GM18517 (cell line): ENCODE results near the gene MLC1.

Experiments used
- ATAC-seq: cut with Tn5 transposase; IDR thresholded peaks from one replicate; pipeline ENCODE4 v1.9.1; 2021; ENCODE audit warnings: mild to moderate bottlenecking, moderate library complexity; ENCODE audit not compliant: unreplicated experiment

The MLC1 gene

DNA sequence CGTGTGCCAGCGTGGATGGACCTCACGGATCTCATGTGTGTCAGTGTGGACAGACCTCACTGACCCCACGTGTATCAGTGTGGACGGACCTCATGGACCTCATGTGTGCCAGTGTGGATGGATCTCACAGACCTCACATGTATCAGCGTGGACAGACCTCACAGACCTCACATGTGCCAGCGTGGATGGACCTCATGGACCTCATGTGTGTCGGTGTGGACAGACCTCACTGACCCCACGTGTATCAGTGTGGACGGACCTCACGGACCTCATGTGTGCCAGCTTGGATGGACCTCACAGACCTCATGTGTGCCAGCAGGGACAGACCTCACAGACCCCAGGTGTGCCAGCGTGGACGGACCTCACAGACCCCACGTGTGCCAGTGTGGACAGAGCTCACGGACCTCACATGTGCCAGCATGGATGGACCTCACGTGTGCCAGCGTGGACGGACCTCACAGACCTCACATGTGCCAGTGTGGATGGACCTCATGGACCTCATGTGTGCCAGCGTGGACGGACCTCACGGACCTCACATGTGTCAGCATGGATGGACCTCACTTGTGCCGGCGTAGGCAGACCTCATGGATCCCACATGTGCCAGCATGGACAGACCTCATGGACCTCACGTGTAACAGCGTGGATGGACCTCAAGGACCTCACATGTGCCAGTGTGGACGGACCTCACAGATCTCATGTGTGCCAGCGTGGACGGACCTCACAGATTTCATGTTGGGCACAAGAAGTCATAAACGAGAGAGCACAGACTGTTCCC, 45.4 kb downstream of the MLC1 start:
- no peak for ATAC-seq

- no peak for ATAC-seq
Measured at GRCh38 chr22:50035976-50036724, 49.1 kb downstream of the MLC1 start.

GRCh38 chr22:50035131-50035881, 49.9 kb downstream of the MLC1 start:
- no peak for ATAC-seq

GRCh38 chr22:50034126-50035081, 50.8 kb downstream of the MLC1 start:
- ATAC-seq, result no peak

- ATAC-seq, result no peak
Measured at GRCh38 chr22:50032941-50033601, 52.2 kb downstream of the MLC1 start.

DNA sequence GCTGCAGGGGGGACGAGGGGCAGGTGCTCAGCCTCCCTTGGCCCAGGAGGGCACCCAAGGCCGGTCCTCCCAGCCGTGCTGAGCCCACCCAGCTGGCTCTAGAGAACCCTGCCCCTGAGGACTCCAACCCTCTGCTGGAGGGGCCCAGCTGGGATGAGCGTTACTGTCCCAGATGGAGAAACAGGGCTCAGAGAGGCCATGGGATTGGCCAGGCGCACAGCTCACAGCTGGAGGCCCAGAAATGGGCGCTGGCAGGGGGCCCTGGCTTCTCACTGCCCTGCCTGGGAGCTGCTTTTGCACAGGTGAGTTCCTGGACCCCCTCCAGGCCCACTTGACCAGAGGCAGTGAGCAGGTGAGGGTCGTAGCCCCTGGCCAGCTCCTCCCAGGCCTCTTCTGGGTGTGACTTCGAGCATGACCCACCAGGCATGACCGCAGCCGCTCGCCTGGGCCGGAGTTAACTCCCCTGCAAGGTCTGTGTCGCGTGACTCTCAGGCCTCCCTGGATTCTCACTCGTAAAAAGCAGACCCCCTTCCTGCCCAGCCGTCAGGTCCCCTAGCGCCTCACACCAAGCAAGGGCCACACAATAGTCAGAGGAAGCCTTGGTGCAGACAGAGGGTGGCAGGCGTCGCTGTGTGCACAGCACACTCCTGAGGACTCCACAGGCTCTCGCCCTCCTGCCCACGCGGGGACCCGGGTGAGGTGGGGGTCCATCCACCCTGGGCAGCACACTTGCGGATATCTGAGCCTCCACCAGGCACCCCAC, 52.9 kb downstream of the MLC1 start:
- no peak for ATAC-seq

DNA sequence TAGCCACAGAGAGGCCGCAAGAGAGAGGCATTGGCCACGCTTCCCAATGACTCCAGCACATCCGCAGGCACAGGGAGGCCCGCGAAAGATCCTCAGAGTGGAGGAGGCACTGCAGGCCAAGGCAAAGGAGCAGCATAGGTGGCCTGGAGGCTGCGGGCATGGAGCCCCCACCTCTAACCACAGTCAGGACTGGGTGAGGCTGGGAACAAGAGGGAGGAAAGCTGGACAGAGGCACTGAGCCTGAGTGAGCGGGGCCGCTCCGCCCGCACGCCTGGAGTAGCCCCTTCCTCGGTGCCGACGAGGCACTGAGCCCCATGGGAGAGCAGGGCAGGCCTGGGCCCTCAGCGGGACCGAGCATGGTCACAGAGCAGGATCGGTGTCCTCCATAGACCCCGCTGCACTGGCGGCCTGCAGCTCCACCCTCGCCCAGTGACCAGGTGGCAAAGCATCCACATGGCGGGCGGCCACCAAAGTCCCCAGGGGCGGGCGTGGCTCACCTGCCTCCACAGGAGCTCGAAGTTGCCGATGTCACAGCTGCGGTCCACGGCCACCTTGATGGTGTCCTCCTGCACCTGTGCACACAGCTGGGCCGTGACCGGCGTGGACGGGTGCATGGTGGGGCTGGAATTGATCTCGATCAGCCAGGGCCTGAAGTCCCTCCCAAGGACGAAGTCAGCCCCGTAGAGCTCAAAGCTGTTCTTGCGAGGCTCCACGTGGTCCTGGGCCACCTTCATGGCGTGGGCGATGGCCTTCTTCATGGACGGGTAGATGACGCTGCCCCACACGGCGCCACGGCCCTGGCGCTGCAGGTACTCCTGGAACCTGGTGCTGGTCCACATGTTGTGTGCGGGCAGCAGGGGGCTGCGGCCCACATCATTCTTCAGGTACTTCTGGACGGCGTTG, 53.8 kb downstream of the MLC1 start:
- ATAC-seq, result no peak

DNA sequence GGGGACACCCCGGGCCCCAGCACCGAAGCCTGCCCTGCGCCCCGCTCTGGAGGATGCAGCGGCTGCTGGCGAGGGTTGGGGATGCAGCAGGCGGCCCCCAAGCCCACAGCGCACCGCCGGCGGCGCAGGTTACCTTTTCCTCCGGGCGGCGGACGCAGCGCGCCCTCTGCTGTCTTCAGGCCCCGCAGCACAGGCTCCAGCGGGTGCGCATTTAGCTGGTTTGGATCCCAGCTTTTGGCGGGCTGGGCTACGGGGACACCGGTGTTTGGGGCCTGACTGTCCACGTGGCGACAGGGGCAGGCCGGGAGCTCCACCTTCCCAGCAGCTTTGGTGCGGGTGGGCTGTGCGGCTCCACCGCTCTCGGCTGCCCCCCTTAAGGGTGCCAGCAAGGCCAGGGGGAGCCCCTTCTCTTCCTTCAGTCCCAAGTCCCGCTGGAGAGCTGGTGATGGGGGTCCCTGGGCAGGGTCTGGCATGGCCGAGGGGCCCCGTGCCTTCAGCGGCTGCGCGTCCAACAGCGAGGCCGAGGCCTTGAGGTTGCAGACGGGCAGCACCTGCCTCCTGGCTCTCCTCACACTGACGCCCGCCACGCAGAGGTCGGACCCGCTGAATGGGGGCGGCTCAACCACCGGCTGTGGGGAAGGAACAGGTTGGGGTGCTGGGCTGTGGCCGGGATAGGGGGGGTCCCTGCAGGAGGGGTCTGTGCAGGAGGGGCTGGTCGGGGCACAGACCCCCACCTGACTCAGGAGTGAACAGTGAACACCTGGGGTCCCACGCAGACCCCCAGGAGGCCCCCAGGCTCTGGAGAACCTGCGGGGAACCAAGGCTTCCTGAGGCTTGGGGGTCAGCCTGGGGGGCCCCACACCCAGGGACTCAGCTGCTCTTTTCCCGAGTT, 54.7 kb downstream of the MLC1 start:
- ATAC-seq, result no peak

- ATAC-seq, result no peak
Measured at GRCh38 chr22:50027639-50028537, 57.3 kb downstream of the MLC1 start.

DNA sequence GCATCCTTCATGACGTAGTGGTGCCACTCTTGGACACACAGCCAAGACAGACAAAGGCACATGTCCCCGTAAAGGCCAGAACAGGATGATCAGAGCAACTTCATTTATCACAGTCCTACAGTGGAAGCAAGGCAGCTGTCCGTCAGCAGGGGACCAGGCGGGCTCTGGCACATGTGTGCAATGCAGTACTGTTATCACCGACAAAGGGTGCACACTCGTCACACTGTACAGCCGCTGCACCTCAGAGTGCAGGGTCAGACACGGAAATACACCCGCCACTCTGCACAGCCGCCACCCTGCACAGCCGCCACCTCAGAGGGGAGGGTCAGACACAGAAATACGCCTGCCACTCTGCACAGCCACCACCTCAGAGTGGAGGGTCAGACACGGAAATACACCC, 59.2 kb downstream of the MLC1 start:
- no peak for ATAC-seq

DNA sequence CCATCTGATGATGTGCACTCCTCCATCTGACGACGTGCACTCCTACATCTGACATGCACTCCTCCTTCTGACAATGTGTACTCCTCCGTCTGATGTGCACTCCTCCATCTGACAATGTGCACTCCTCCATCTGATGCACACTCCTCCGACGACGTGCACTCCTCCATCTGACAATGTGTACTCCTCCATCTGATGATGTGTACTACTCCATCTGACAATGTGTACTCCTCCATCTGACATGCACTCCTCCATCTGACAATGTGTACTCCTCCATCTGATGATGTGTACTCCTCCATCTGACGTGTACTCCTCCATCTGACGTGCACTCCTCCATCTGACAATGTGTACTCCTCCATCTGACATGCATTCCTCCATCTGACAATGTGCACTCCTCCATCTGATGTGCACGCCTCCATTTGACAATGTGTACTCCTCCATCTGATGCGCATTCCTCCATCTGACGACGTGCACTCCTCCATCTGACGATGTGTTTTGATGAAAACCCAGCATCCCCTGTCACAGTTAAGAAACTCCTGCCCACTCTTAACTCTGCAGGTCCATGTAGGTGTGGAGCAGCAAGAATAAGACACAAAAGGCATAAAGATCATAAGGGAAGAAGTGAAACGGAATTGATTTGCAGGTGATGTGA, 62.9 kb downstream of the MLC1 start:
- no peak for ATAC-seq

- ATAC-seq, result no peak
Measured at GRCh38 chr22:50020606-50021005, 64.6 kb downstream of the MLC1 start.

GRCh38 chr22:50019316-50019715, 65.9 kb downstream of the MLC1 start:
- ATAC-seq, result no peak

DNA sequence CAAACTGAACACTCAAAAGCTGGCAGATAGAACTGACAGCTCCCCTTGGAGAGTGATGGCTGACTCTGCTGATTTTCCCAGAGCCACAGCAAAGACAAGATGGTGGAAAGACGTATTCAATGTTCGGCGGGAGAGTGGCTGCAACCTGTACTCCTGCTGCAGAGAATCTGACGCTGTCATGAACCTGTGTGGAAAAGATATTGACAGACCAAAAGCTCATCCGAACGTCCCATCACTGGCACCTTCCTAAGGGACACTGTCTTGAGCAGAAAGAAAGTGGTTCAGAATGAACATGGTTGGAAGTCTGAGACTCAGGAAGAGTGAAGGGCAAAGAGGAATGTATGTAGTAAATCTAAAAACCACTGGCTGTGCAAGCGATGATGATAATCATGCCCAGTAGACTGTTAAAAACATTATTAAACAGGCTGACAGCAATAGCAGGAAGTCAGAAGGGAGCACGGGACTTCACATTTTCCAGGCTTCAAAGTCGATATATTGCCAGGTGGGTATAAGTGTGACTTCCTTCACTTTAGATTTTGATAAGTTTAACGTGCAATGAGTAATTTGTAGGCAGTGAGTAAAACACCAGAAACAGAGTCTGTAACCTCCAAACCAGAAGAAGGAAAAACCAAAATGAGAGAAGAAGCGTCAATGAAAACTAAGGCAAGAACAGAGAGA, 66.5 kb downstream of the MLC1 start:
- no peak for ATAC-seq

- no peak for ATAC-seq
Measured at GRCh38 chr22:50017701-50018224, 67.5 kb downstream of the MLC1 start.
